Mononuclear cell (primary cell): ENCODE measurements around the gene DNTT. TPM values are rescaled to one million over a fixed set of nuclear protein-coding genes. Genes with fewer than 3 reads are reported as not detected.

ENCODE experiments used
- H3K27me3 ChIP-seq: 2 replicates; pipeline ENCODE4 v1.6.0; 2011; ENCODE audit warnings: low read length, control low read depth; ENCODE audit not compliant: insufficient read depth
- H3K4me1 ChIP-seq: 2 replicates; pipeline ENCODE4 v1.5.1; 2011; ENCODE audit warnings: mild to moderate bottlenecking, low read length, control low read depth; ENCODE audit not compliant: insufficient read depth
- H3K4me3 ChIP-seq: 2 replicates; pipeline ENCODE4 v1.5.1; 2011; ENCODE audit warnings: mild to moderate bottlenecking, low read length, moderate library complexity
- H3K9me3 ChIP-seq: 2 replicates; pipeline ENCODE4 v1.5.1; 2011; ENCODE audit warnings: low read depth, mild to moderate bottlenecking, control low read depth, low read length
- total RNA-seq: library from RNA; depleted of rRNA; stranded (reverse); fragments of >200 nt; gene quantifications from one replicate; pipeline ENCODE4 v1.2.3, GENCODE V29; 2012

Gene DNTT
- total RNA-seq, 1 donor, result 0.10 TPM

DNA sequence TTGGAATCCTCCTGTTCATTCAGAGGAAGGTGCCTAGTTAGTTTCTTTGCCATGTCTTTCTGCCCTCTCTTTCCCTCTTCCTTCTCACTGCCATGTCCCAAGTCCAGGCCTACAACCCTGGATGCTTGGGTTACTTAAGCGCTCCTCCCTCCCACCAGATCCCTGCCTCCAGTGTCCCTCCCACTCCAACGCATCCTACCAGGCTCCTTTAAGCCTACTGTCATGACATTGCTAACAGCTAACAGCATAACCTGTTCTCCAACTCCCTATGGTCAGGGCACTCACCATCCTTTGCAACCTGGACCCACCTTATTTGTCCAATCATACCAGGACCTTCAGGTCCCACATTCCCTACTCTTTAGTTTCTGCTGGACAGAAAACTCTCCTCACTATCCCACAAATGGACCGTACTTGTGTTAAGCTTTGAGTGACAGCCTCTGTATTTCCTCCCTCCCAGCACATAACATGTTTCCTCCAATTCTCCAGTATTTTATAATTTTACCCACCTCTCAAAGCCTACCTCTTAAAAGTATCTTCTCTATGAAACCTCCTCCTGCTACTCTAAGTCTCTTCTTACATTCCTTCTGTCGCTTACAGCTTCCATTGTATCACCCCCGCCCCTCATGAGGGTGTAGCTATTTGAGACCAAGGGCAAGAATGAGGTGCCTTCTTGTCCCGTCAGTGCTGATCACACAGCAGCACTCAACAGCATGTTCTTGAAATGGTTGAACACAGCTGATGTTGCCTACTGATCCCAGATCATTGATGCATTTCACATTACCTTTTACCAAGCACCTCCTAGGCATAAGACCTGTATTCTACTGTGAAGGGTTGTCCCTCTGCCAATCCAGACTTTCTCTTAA, 34.6 kb upstream of the DNTT start:
- Histone ChIP-seq H3K4me3 (peak overlapping the region; percentile 49), H3K4me1 (peaks cover 49% of the 10 kb centered on the region), H3K9me3 (no peaks in the 10 kb centered on the region), H3K27me3 (no peaks in the 10 kb centered on the region)

DNA sequence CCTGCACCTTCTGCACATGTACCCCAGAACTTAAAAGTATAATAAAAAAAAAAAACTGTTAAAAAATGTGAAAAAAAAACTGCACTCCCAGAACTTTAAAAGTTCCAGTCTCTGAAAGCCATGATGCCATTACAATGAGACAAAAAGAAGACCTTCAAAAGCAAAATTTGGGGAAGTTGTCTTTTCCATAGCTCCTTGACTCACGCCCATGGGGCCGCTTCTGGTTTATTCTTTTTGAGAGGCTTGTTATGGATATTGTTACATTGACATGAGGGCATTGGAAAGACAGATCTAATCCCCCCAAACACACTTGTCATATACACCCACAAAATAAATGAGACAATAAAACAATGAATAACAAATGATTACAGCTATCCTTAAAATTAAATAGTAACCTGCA, 33.7 kb upstream of the DNTT start:
- peaks cover 49% of the 10 kb centered on the region for H3K4me1 ChIP-seq
- no peaks in the 10 kb centered on the region for H3K27me3 ChIP-seq
- peak overlapping the region; percentile 49 for H3K4me3 ChIP-seq
- H3K9me3 ChIP-seq, result no peaks in the 10 kb centered on the region

DNA sequence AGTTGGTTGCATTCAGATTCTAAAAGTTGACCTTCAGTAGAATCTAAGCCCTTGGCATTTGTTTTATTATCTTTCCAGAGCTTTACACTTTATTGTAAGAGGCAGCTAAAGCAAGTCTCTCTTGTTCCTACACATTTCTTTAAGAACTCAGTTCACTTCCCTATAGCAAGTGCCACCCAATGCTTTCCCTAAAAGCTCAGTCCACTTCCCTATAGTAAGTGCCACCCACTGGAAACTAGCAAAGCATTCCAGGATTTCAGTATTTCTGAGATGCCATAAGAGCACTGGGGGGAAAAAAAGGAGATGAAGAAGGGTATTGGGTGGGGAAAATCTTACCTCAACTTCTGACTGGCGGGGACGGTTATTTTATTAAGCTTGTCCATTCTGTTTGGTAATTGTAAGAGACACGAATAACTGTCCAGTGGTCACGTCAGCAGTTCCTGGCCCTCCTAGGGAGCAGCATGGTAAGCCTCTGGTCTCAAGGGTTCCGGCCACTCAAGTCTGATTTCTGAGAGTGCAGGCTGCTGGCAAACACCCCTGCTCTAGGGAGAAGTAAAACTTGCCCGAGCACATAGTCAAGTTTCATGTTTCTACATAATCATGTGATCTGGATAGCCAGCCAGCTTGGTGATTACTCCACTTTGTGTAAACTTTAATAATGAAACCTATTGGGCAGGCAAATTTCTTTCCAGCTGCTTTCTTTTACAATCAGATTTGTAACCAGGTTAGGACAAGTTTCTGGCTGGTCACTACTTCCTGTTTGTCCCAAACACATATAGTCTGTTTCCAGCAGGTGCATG, 33.0 kb upstream of the DNTT start, which contains the start of gene BLNK:
Gene BLNK, minus strand, starts transcription at position 554 of the 800 bp plus-strand sequence. Its CDS starts 171 bp downstream, at position 383.
- Histone ChIP-seq H3K27me3 (no peaks in the 10 kb centered on the region), H3K4me3 (peak within 1 kb of the TSS; percentile 49), H3K4me1 (peaks cover 54% of the 10 kb centered on the region), H3K9me3 (no peaks in the 10 kb centered on the region)

DNA sequence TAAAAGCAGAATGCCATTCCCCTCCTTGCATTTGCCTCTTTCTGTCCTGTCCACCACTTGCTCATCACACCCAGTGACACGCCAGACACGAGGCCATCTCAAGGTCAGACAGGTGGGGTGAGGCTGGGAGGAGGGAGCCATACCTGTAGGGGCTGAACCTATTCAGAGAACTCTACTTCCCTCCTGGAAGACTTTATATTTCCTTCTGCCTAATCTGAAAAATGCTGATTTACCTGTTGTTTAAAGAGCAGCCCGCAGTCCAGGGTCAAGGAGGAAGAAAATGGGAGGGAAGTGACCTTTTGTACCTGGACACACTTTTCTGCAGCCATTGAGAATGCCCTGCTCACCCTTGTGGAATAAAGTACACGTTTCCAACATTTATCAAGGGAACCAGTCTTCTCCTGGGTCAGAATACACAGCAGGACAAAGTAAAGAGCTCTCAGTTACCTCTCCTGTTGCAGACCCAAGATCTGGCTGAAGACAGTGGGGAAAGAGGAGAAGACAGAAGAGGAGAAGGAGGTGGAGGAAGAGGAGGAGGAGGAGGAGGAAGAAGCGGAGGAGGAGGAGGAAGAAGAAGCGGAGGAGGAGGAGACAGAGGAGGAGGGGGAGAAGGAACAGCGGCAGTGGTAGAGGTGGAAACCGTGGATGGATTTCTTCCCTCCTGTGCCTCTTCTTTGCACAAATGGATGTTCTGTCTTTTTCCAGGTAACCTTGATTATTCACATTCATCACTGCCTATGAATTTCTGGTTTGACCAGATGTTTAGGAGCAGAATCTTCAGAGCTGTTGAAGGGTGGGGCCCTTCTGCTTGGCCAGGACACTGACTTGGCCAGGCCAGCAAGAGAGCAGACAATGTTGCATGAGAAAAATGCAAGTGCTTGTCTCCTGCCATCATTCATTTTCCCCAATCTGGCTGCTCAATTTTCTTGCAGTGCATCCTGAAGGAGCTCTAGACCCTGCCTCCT, 31.6 kb upstream of the DNTT start:
- no peaks in the 10 kb centered on the region for H3K9me3 ChIP-seq
- no peaks in the 10 kb centered on the region for H3K27me3 ChIP-seq
- peaks cover 42% of the 10 kb centered on the region for H3K4me1 ChIP-seq
- H3K4me3 ChIP-seq, result peak overlapping the region; percentile 19

DNA sequence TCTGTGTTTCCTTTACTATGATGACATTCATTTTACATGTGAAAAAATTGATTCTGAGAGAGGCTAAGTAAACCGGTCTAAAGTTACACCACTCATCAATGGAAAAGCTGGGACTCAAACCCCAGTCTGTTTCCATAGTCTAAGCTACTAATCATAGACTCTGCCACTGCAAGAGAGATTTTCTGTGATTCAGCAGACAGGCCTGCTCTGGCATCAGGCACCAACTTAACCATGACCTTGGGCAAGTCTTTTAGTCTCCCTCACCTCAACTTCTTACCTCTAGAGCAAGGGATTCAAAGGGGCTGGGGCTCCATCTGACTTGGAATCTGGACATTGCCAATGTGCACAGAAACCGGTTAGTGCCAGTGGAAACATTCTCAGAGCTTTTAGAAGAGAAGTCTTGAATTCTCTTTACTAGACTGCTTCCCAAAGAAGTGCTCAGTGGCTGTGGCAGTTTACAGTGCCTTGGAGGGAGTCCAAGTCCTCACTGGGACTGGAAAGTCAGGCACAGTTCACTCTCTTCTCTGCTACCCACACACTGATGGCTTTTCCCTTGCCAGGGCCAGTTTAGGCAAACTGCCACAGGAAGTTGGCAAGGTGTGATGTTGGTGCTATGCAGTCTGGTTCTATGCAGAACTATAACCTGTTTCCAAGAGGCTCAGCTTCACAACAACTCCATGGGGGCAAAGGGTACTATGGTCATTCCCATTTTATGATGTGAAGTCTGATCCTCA, 28.4 kb upstream of the DNTT start:
- Histone ChIP-seq H3K4me3 (no peak overlapping the region), H3K9me3 (no peaks in the 10 kb centered on the region), H3K27me3 (no peaks in the 10 kb centered on the region), H3K4me1 (peaks cover 30% of the 10 kb centered on the region)

DNA sequence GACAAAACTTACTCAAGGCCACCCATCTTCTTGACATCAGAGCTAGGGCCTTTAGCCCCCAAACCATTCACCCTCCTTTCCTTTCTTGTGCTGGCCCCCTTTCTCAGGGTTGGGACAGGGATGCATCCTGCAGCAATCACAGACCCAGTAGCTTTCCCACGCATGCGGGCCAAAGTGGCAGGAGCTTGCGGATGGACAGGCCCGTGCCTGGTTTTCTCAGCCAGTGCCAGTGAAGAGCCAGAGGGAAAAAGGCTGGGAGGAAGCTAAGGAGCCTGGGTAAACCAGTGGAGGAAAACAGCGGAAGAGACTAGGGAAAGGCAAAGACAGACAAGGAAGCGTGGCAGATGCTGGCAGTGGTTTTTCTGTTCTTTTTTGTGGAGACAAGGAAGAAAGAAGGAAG, 27.8 kb upstream of the DNTT start:
- H3K4me3 ChIP-seq, result no peak overlapping the region
- H3K27me3 ChIP-seq, result no peaks in the 10 kb centered on the region
- H3K9me3 ChIP-seq, result no peaks in the 10 kb centered on the region
- H3K4me1 ChIP-seq, result peaks cover 25% of the 10 kb centered on the region

DNA sequence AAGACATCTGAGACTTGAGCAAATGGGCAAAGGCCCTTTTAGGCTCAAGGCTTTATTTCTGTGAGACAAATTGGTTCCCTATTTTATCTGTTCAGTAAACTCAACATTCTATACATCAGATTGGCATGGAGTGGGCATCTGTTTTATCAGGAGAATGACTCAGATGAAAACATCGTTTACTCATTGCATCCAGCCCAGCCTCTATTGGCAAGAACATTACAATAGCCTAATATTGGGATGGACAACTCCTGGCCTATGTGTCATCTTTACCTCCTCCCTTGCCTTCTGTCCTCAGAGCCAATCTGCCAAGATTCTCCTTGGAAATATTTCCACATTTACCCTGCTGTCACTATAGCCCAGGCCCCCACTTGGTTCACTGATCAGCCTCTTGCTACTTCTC, 27.4 kb upstream of the DNTT start:
- H3K4me1 ChIP-seq, result peaks cover 21% of the 10 kb centered on the region
- H3K4me3 ChIP-seq, result no peak overlapping the region
- H3K9me3 ChIP-seq, result no peaks in the 10 kb centered on the region
- H3K27me3 ChIP-seq, result no peaks in the 10 kb centered on the region

DNA sequence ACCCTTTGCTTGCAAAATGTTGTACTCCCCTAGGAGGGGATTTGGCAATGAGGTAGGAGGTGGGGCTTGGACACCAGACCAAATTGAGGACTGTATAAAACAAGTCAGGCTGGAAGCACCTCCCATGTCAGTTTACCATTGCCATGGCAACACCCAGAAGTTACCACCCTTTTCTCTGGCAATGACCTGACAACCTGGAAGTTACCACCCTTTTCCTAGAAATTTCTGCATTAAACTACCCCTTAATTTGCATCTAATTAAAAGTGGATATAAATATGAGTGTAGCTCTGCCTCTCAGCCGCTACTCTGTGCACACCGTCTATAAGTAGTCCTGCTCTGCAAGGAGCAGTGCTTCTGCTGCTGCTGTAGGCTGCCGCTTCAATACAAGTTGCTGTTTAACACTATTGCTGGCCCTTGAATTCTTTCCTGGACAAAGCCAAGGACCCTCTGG, 25.0 kb upstream of the DNTT start:
- Histone ChIP-seq H3K27me3 (no peaks in the 10 kb centered on the region), H3K9me3 (no peaks in the 10 kb centered on the region), H3K4me3 (no peak overlapping the region)

DNA sequence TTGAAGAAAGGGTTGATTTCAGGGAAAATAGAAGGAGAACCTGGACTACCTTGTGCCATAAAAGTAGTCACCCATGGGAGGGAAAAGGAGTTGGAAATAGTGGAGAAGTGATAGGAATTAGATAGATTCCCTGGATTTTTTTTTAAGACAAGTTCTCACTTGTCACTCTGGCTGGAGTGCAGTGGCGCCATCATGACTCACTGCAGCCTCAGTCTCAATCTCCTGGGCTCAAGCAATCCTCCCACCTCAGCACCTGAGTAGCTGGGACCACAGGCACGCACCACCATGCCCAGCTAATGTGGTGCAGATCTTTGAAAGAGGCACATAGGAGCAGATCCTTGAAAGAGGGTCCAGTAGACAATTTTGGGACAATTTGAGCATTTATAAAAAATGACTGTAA, 23.4 kb upstream of the DNTT start:
- H3K27me3 ChIP-seq, result no peaks in the 10 kb centered on the region
- H3K9me3 ChIP-seq, result no peaks in the 10 kb centered on the region
- H3K4me1 ChIP-seq, result peaks cover 3% of the 10 kb centered on the region
- H3K4me3 ChIP-seq, result no peak overlapping the region

More for the DNA sequence above, 25.0 kb upstream of the DNTT start:
- H3K4me1 ChIP-seq, result peaks cover 5% of the 10 kb centered on the region

DNA sequence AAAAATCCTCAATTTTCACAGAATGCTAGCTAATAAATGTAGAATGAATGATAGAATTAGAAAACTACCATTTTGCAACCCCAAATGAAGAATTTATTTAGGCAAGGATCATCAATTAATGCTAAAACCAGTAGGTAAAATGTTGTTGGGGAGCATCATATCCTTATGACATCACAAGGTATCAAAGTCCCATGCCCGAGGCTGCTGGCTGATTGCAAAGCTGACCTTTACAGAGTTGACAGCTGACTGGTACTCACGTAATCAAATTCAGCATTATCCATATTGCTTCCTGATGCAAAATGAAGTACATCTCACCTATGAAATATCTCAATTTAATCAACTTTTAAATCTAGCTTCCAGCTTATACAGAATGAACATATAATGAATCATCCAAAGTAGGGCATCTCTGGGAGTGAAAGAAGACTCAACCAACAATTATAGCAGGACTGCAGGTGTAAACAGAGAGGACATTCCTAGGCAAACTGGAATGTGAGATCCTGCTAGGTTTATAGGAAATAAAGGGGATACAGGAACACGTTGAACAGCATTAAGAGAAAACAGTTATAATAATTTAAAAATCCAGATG, 22.7 kb upstream of the DNTT start:
- no peaks in the 10 kb centered on the region for H3K9me3 ChIP-seq
- no peaks in the 10 kb centered on the region for H3K27me3 ChIP-seq
- H3K4me3 ChIP-seq, result no peak overlapping the region
- peaks cover 3% of the 10 kb centered on the region for H3K4me1 ChIP-seq

DNA sequence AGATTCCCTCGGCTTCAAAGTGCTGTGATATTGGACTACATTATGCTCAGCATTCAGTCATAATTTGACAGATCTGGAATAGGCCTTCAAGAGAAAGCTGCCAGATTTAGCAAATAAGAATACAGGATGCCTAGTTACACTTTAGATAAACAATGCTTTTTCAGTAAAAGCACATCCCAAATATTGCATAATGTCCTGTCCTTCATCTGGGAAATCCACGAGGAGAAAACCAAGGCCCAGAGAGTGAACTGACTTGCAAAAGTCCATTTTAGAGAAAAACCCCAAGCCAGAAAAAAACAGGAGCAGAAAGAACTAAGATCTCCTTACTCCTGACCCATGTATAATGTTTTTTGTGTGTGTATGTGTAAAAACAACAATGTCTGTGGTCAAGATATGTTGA, 20.9 kb upstream of the DNTT start:
- Histone ChIP-seq H3K4me3 (no peak overlapping the region), H3K9me3 (no peaks in the 10 kb centered on the region), H3K4me1 (peaks cover 20% of the 10 kb centered on the region), H3K27me3 (no peaks in the 10 kb centered on the region)

DNA sequence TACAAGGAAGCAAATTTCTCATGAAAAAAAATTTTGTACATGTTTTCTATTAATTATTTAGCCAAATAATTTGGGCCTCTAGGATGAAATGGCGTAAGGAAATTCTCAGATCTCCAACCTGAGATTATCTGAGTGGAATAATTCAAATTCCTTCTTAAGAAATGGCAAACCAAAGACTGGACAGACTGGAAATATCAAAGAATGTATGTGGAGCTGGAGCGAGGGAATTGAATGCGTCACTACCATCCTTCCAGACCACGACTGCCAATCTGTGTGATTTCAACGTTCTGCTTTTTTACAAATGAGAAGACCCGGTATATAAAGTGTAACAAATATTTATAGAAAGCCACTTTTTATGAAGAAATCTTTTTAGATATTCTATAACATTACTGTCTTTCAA, 20.5 kb upstream of the DNTT start:
- Histone ChIP-seq H3K27me3 (no peaks in the 10 kb centered on the region), H3K9me3 (no peaks in the 10 kb centered on the region), H3K4me1 (peaks cover 23% of the 10 kb centered on the region), H3K4me3 (no peak overlapping the region)

DNA sequence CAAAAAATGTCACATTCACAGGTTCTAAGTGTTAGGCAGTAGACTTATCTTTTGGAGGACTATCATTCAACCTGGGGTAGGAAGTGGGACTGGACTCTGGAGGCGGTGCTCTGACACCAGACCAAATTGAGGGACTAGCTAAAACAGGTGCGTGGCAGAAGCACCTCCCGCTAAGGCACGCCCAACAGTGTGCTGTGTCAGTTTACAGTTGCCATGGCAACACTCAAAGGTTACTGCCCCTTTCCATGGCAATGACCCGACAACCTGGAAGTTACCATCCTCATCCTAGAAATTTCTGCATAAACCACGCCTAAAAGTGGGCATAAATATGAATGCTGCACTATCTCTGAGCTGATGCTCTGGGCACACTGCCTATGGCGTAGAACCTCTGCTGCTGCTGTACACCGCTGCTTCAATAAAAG, 18.9 kb upstream of the DNTT start:
- Histone ChIP-seq H3K4me1 (peaks cover 37% of the 10 kb centered on the region), H3K9me3 (no peaks in the 10 kb centered on the region), H3K27me3 (no peaks in the 10 kb centered on the region), H3K4me3 (no peak overlapping the region)
